ENCODE measurements around the gene SDR42E1. TPM values are rescaled to one million over a fixed set of nuclear protein-coding genes. Genes with fewer than 3 reads are reported as not detected.
"Not testable (repeated sequence)": the region's sequence is repeated elsewhere in the genome, so short reads cannot be mapped to it uniquely, and the experiment has no call there.

The SDR42E1 gene
- total RNA-seq, 1 donor from 2014 or later = 10.5 TPM

GRCh38 chr16:82004601-82005000 lies 6.7 kb downstream of the SDR42E1 start:
- no peak for DNase-seq (ENCODE audit: low spot score)

GRCh38 chr16:82002831-82003230 lies 8.4 kb downstream of the SDR42E1 start:
- DNase-seq (ENCODE audit: low spot score) = no peak

GRCh38 chr16:81997738-81998137 lies 13.5 kb downstream of the SDR42E1 start:
- DNase-seq (ENCODE audit: low spot score) = peak; percentile 51

GRCh38 chr16:81996664-81997509 lies 14.4 kb downstream of the SDR42E1 start:
- peak; percentile 18 for DNase-seq (ENCODE audit: low spot score)

- no peak for DNase-seq (ENCODE audit: low spot score)
Measured at GRCh38 chr16:81995651-81996050, 15.6 kb downstream of the SDR42E1 start.

GRCh38 chr16:81994485-81994884 lies 16.8 kb downstream of the SDR42E1 start:
- DNase-seq (ENCODE audit: low spot score) = no peak

- no peak for DNase-seq (ENCODE audit: low spot score)
Measured at GRCh38 chr16:81992859-81993258, 18.4 kb downstream of the SDR42E1 start.

GRCh38 chr16:81987706-81988105 lies 23.6 kb downstream of the SDR42E1 start:
- DNase-seq (ENCODE audit: low spot score) = no peak

GRCh38 chr16:81987121-81987520 lies 24.1 kb downstream of the SDR42E1 start:
- no peak for DNase-seq (ENCODE audit: low spot score)

GRCh38 chr16:81977335-81977942 lies 33.8 kb downstream of the SDR42E1 start:
- DNase-seq (ENCODE audit: low spot score) = not testable (repeated sequence)

GRCh38 chr16:81975637-81976036 lies 35.6 kb downstream of the SDR42E1 start:
- no peak for DNase-seq (ENCODE audit: low spot score)

GRCh38 chr16:81973737-81974136 lies 37.5 kb downstream of the SDR42E1 start:
- no peak for DNase-seq (ENCODE audit: low spot score)

GRCh38 chr16:81971853-81972252 lies 39.4 kb downstream of the SDR42E1 start:
- DNase-seq (ENCODE audit: low spot score) = no peak

- no peak for DNase-seq (ENCODE audit: low spot score)
Measured at GRCh38 chr16:81967358-81967757, 43.9 kb downstream of the SDR42E1 start.

- DNase-seq (ENCODE audit: low spot score) = no peak
Measured at GRCh38 chr16:81964808-81965207, 46.5 kb downstream of the SDR42E1 start.

- no peak for DNase-seq (ENCODE audit: low spot score)
Measured at GRCh38 chr16:81956213-81956948, 54.9 kb downstream of the SDR42E1 start.

GRCh38 chr16:81951564-81951963 lies 59.7 kb downstream of the SDR42E1 start:
- no peak for DNase-seq (ENCODE audit: low spot score)

GRCh38 chr16:81946206-81946605 lies 65.1 kb downstream of the SDR42E1 start:
- DNase-seq (ENCODE audit: low spot score) = no peak

- no peak for DNase-seq (ENCODE audit: low spot score)
Measured at GRCh38 chr16:81945665-81946064, 65.6 kb downstream of the SDR42E1 start.

GRCh38 chr16:81942007-81942601 lies 69.2 kb downstream of the SDR42E1 start:
- no peak for DNase-seq (ENCODE audit: low spot score)

GRCh38 chr16:81940781-81941560 lies 70.3 kb downstream of the SDR42E1 start:
- no peak for DNase-seq (ENCODE audit: low spot score)

All from mucosa of gallbladder (tissue), 1 donor.